ENCODE data around the gene TRIM38.
A peak's percentile ranks its signal among the peaks of the same experiment; 100 is the strongest.

TRIM38 gene

GRCh38 chr6:25960734-25961133 is 1.9 kb upstream of the TRIM38 start:
- H3K27ac ChIP-seq (ENCODE audit: extremely low read depth, low read depth, low read length): no peak overlapping the region
- peaks cover 5 to 7% of the 10 kb centered on the region in 2 experiments; a peak in 2 of 3 replicates for H3K36me3 ChIP-seq (ENCODE audit: control insufficient read depth in 2 of 2, insufficient read depth in 1 of 2, low read length in 2 of 2)
- H3K9me3 ChIP-seq (ENCODE audit: control insufficient read depth, insufficient read depth, low read depth, low read length): no peaks in the 10 kb centered on the region
- H3K4me3 ChIP-seq (ENCODE audit: low read depth, low read length): no peak overlapping the region
- peaks cover 12% of the 10 kb centered on the region; the same call in 1 of the 2 replicates for H3K4me1 ChIP-seq (ENCODE audit: control insufficient read depth, insufficient read depth, low read length)
- peak; percentile 89 for TF ChIP-seq SETDB1 (IDR thresholded peaks at IDR 0.05; ENCODE audit: insufficient read length, low read length)
- no peak for TF ChIP-seq ZNF624 (tag by site-specific recombination; IDR thresholded peaks at IDR 0.05)
- TF ChIP-seq OSR2 (tag by site-specific recombination; IDR thresholded peaks at IDR 0.05): no peak
- ChIA-PET POLR2A (no interaction called here), CTCF (interaction anchor here (1.4 to 4.6 kb wide), 2 partner anchors 17 to 31 kb away, joined by 5 to 18 read pairs; no protein-coding TSS in a partner anchor)

GRCh38 chr6:25961619-25962148 is 918 bp upstream of the TRIM38 start:
- Histone ChIP-seq H3K4me3 (ENCODE audit: low read depth, low read length) (no peak overlapping the region), H3K27ac (ENCODE audit: extremely low read depth, low read depth, low read length) (peak overlapping the region; percentile 84), H3K9me3 (ENCODE audit: control insufficient read depth, insufficient read depth, low read depth, low read length) (no peaks in the 10 kb centered on the region), H3K4me1 (ENCODE audit: control insufficient read depth, insufficient read depth, low read length) (peaks cover 12% of the 10 kb centered on the region; the same call in 1 of the 2 replicates), H3K36me3 (ENCODE audit: control insufficient read depth in 2 of 2, insufficient read depth in 1 of 2, low read length in 2 of 2) (peaks cover 6 to 16% of the 10 kb centered on the region in 2 experiments; a peak in 2 of 3 replicates)
- POLR2A ChIA-PET: interaction anchor here (1.0 to 2.0 kb wide), 2 partner anchors 31 to 59 kb away, joined by 3 to 13 read pairs; no protein-coding TSS in a partner anchor
- CTCF ChIA-PET: interaction anchor here (0.6 to 2.4 kb wide), 3 partner anchors 31 to 1244 kb away, joined by 3 to 12 read pairs (median 6); no protein-coding TSS in a partner anchor
- TF ChIP-seq ZNF530 (tag by site-specific recombination; IDR thresholded peaks at IDR 0.05; ENCODE audit: low read depth): no peak
- TF ChIP-seq ZNF645 (tag by site-specific recombination; IDR thresholded peaks at IDR 0.05): no peak
- no peak for TF ChIP-seq ZNF221 (tag by site-specific recombination; IDR thresholded peaks at IDR 0.05; ENCODE audit: borderline replicate concordance)
- TF ChIP-seq MEIS1 (CRISPR knock-in tag; IDR thresholded peaks at IDR 0.05; ENCODE audit: borderline replicate concordance): no peak
- no peak for TF ChIP-seq IKZF3 (tag by site-specific recombination; IDR thresholded peaks at IDR 0.05)
- no peak for TF ChIP-seq REPIN1 (tag by site-specific recombination; IDR thresholded peaks at IDR 0.05; ENCODE audit: low read depth)
- no peak for TF ChIP-seq ZNF132 (tag by site-specific recombination; IDR thresholded peaks at IDR 0.05; ENCODE audit: borderline replicate concordance)
- no peak for TF ChIP-seq KLF1 (tag by site-specific recombination; IDR thresholded peaks at IDR 0.05)
- no peak for TF ChIP-seq OVOL3 (tag by site-specific recombination; IDR thresholded peaks at IDR 0.05)
- TF ChIP-seq ZNF596 (tag by site-specific recombination; IDR thresholded peaks at IDR 0.05): no peak

- no peak overlapping the region for H3K27ac ChIP-seq (ENCODE audit: extremely low read depth, low read depth, low read length)
- peaks cover 6 to 34% of the 10 kb centered on the region in 2 experiments; a peak in 2 of 3 replicates for H3K36me3 ChIP-seq (ENCODE audit: control insufficient read depth in 2 of 2, insufficient read depth in 1 of 2, low read length in 2 of 2)
- peak overlapping the region; percentile 56 for H3K4me3 ChIP-seq (ENCODE audit: low read depth, low read length)
- H3K9me3 ChIP-seq (ENCODE audit: control insufficient read depth, insufficient read depth, low read depth, low read length): no peaks in the 10 kb centered on the region
- CTCF ChIA-PET: interaction anchor here (0.6 to 2.4 kb wide), 2 partner anchors 29 to 345 kb away, joined by 3 to 12 read pairs; no protein-coding TSS in a partner anchor
- TF ChIP-seq ZNF335 (tag by site-specific recombination; conservative IDR thresholded peaks at IDR 0.05): 0 out of 2 replicates have a peak, but pooled peaks have one; percentile 18
- TF ChIP-seq ZNF501 (tag by site-specific recombination; IDR thresholded peaks at IDR 0.05): no peak
- POLR2A ChIA-PET: interaction anchor here (2.0 kb wide), 1 partner anchor 29 kb away, joined by 13 read pairs; no protein-coding TSS in a partner anchor
- H3K4me1 ChIP-seq (ENCODE audit: control insufficient read depth, insufficient read depth, low read length): peaks cover 12% of the 10 kb centered on the region; the same call in 1 of the 2 replicates
These were observed 973 bp downstream of the TRIM38 start for GRCh38 chr6:25963426-25964123.

- Histone ChIP-seq H3K9me3 (ENCODE audit: control insufficient read depth, insufficient read depth, low read depth, low read length) (no peaks in the 10 kb centered on the region), H3K4me3 (ENCODE audit: low read depth, low read length) (no peak overlapping the region), H3K36me3 (ENCODE audit: control insufficient read depth in 2 of 2, insufficient read depth in 1 of 2, low read length in 2 of 2) (peaks cover 6 to 47% of the 10 kb centered on the region in 2 experiments), H3K4me1 (ENCODE audit: control insufficient read depth, insufficient read depth, low read length) (peaks cover 12% of the 10 kb centered on the region; the same call in 1 of the 2 replicates), H3K27ac (ENCODE audit: extremely low read depth, low read depth, low read length) (no peak overlapping the region)
- CTCF ChIA-PET: interaction anchor here (0.9 to 1.9 kb wide), 2 partner anchors 26 to 28 kb away, joined by 3 to 12 read pairs; no protein-coding TSS in a partner anchor
- POLR2A ChIA-PET: interaction anchor here (1.5 kb wide), 1 partner anchor 22 kb away, joined by 4 read pairs; no protein-coding TSS in a partner anchor
- TF ChIP-seq ZNF157 (tag by site-specific recombination; IDR thresholded peaks at IDR 0.05) (no peak), ZNF561 (tag by site-specific recombination; IDR thresholded peaks at IDR 0.05; ENCODE audit: borderline replicate concordance) (no peak), ZNF530 (tag by site-specific recombination; IDR thresholded peaks at IDR 0.05; ENCODE audit: low read depth) (no peak), ZNF660 (tag by site-specific recombination; IDR thresholded peaks at IDR 0.05) (no peak), MEIS1 (CRISPR knock-in tag; IDR thresholded peaks at IDR 0.05; ENCODE audit: borderline replicate concordance) (no peak), ZNF776 (tag by site-specific recombination; IDR thresholded peaks at IDR 0.05; ENCODE audit: borderline replicate concordance) (no peak), ZNF169 (tag by site-specific recombination; IDR thresholded peaks at IDR 0.05) (no peak), SALL2 (tag by site-specific recombination; IDR thresholded peaks at IDR 0.05; ENCODE audit: borderline replicate concordance) (no peak), ZNF362 (tag by site-specific recombination; IDR thresholded peaks at IDR 0.05) (no peak), ZNF707 (tag by site-specific recombination; IDR thresholded peaks at IDR 0.05) (no peak), ZNF596 (tag by site-specific recombination; IDR thresholded peaks at IDR 0.05) (no peak), ZNF24 (tag by site-specific recombination; IDR thresholded peaks at IDR 0.05) (no peak), ZNF623 (tag by site-specific recombination; IDR thresholded peaks at IDR 0.05) (no peak)
These were observed 2.5 kb downstream of the TRIM38 start for GRCh38 chr6:25965058-25965457.
